Smooth muscle cell of the brain vasculature (primary cell): ENCODE data around the gene MBD3L1.

Source experiments
- DNase-seq: peaks from one replicate; pipeline ENCODE4 v3.0.0-alpha.2; 2012; ENCODE audit warnings: low read depth, low spot score

Gene MBD3L1

GRCh38 chr19:8880868-8881488 lies 48.8 kb downstream of the MBD3L1 start:
- no peak for DNase-seq

DNA sequence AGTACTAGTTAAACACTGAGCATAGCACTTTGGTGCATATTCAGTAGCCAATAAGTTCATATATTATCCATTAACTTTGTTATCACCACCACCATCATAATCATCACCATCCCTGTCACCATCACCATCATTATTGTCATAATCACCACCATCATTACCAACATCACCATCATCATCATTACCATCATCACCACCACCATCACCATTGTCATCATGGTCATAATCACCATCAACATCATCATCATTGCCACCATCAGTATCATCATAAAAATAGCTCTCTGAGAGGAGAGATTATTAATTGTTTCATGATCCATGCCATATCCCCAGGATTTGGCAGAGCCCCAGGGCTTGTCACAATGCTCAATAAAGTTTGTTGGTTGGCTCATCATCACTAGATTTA lies 49.3 kb downstream of the MBD3L1 start:
- no peak for DNase-seq

- DNase-seq, result no peak
These were observed 52.2 kb downstream of the MBD3L1 start for GRCh38 chr19:8884416-8884815.

DNA sequence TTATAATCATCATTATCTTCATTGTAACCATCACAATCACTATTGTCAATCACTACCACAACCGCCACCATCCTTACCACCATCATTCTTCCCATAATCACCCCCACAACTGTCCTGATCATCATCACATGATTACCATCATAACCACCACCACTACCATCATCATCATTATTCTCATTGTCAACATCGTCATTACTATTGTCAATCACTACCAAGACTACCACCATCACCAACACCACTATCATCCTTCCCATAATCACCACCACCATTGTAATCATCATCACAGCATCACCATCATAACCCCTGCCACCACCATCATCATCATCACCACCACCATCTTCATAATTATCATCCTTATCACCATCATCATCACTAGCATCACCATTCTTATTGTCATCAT lies 55.2 kb downstream of the MBD3L1 start:
- DNase-seq, result no peak

- DNase-seq, result no peak
These were observed 58.1 kb downstream of the MBD3L1 start for GRCh38 chr19:8890260-8890659.
